Vagina (tissue), 2 donors: ENCODE measurements around the gene NPAS3. TPM values are rescaled to one million over a fixed set of nuclear protein-coding genes. Genes with fewer than 3 reads are reported as not detected.

Experiments
- DNase-seq, 2 donors: peaks; one replicate each; pipeline ENCODE4 v3.0.0-alpha.2; 2017; ENCODE audit errors: extremely low spot score in 2 of 2
- H3K27ac ChIP-seq: fragments of 200-600 bp; sonication (generic); one replicate; pipeline ENCODE4 v1.5.1; 2019
- H3K27me3 ChIP-seq: fragments of 200-600 bp; sonication (generic); one replicate; pipeline ENCODE4 v1.5.1; 2019
- H3K36me3 ChIP-seq, 2 donors: fragments of 200-600 bp; sonication (generic); one replicate each; pipeline ENCODE4 v1.5.1; 2017 to 2019
- H3K4me1 ChIP-seq: fragments of 200-600 bp; sonication (generic); one replicate; pipeline ENCODE4 v1.5.1; 2019
- H3K4me3 ChIP-seq, 2 donors: fragments of 200-600 bp; sonication (generic); 1 replicate in 1 of 2; 2 replicates in 1 of 2; pipeline ENCODE4 v1.5.1; 2016 to 2019
- H3K9me3 ChIP-seq: fragments of 200-600 bp; sonication (generic); one replicate; pipeline ENCODE4 v1.5.1; 2019
- POLR2A ChIP-seq, 2 donors: fragments of 450-650 bp; IDR thresholded peaks; one replicate each; pipeline ENCODE4 v1.6.1; 2017; ENCODE audit warnings: antibody characterized with exemption in 2 of 2, mild to moderate bottlenecking in 2 of 2, moderate library complexity in 2 of 2
- POLR2AphosphoS5 ChIP-seq, 2 donors: sonication (generic); formaldehyde crosslinking; IDR thresholded peaks; one replicate each; pipeline ENCODE4 v1.9.0; 2017; ENCODE audit warnings: antibody characterized with exemption in 2 of 2, mild to moderate bottlenecking in 2 of 2, low read depth in 1 of 2; ENCODE audit not compliant: insufficient read depth in 1 of 2
- intact Hi-C: fragments of 100-400 bp; cut with DNase I; formaldehyde crosslinking; loops from one replicate; pipeline ENCODE4 v1.15.1; 2023
- total RNA-seq: library from RNA; depleted of rRNA; stranded (reverse); fragments of >200 nt; gene quantifications from one replicate; pipeline ENCODE4 v1.2.3, GENCODE V29; 2016
- TF ChIP-seq, protein P1 (sequence below), 3 experiments: fragments of 450-650 bp in 2 of 3; fragments of 200-600 bp in 1 of 3; sonication (generic) in 1 of 3; IDR thresholded peaks; one replicate each; pipeline ENCODE4 v1.5.1; 2017 to 2019; ENCODE audit warnings: antibody characterized with exemption in 3 of 3, mild to moderate bottlenecking in 2 of 3, moderate library complexity in 2 of 3

NPAS3 gene
- total RNA-seq, 1 donor from 2014 or later = 1.2 TPM

DNA sequence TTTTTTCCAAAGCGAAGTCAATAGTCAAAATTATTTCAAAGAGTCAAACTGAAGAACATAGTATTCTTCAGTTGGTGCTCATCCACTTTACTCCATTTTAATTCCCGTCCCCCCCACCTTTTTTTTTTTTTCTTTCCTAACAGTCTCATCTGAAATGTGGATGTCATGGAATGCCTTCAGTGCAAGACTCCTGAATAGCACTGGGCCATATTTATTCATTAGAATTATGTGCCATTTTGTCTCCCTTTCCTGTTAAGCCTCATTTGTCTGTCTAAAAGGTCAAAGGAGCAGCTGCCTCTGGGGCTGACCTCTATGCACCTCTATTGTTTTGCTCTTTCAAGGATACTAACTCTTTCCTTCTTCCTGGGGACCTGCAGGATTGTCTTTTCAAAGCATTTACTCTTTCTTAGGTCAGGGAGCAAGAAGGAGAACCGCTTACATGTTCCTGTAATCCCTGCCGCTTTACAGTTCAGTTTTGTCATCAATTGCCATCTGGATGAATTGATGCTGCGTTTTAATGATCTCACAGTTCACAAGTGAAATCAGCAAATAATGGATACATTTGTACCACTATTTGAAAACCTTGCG, 310.6 kb downstream of the NPAS3 start:
- no peak overlapping the region for H3K4me3 ChIP-seq
- no peaks in the 10 kb centered on the region for H3K36me3 ChIP-seq
- no peaks in the 10 kb centered on the region for H3K4me1 ChIP-seq
- TF ChIP-seq POLR2AphosphoS5 (IDR thresholded peaks at IDR 0.05; ENCODE audit: insufficient read depth in 1 of 2, low read depth in 1 of 2) (no peak), POLR2A (IDR thresholded peaks at IDR 0.05) (no peak)
- TF ChIP-seq, protein P1, sequence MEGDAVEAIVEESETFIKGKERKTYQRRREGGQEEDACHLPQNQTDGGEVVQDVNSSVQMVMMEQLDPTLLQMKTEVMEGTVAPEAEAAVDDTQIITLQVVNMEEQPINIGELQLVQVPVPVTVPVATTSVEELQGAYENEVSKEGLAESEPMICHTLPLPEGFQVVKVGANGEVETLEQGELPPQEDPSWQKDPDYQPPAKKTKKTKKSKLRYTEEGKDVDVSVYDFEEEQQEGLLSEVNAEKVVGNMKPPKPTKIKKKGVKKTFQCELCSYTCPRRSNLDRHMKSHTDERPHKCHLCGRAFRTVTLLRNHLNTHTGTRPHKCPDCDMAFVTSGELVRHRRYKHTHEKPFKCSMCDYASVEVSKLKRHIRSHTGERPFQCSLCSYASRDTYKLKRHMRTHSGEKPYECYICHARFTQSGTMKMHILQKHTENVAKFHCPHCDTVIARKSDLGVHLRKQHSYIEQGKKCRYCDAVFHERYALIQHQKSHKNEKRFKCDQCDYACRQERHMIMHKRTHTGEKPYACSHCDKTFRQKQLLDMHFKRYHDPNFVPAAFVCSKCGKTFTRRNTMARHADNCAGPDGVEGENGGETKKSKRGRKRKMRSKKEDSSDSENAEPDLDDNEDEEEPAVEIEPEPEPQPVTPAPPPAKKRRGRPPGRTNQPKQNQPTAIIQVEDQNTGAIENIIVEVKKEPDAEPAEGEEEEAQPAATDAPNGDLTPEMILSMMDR (IDR thresholded peaks at IDR 0.05) = no peak
- H3K9me3 ChIP-seq = no peaks in the 10 kb centered on the region
- intact Hi-C loops = no loop called here
- no peak for DNase-seq
- H3K27me3 ChIP-seq = no peaks in the 10 kb centered on the region
- no peak overlapping the region for H3K27ac ChIP-seq

DNA sequence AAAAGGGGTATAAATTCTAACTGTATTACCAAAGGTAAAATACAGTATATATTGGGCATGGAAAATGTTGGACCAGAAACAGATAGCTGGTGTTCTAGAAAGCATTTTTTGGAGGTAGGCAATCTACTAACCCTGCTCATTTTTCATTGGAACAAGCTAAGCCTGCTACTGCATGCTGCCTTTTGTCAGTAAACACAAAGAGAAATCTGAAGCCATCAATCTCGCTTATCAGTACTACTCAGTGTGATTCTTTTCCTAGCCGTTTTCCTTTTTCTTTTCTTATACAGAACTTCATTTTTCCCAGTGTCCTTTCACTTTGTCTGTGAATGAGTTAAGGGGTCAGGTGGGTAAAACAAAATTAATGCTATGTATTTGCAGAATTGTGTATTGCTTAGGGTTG, 312.3 kb downstream of the NPAS3 start:
- TF ChIP-seq POLR2AphosphoS5 (IDR thresholded peaks at IDR 0.05; ENCODE audit: insufficient read depth in 1 of 2, low read depth in 1 of 2) = no peak
- TF ChIP-seq, protein P1 (IDR thresholded peaks at IDR 0.05) = no peak
- no peak for TF ChIP-seq POLR2A (IDR thresholded peaks at IDR 0.05)
- intact Hi-C loops = no loop called here
- no peaks in the 10 kb centered on the region for H3K36me3 ChIP-seq
- no peak for DNase-seq
- H3K27ac ChIP-seq = no peak overlapping the region
- H3K4me3 ChIP-seq = no peak overlapping the region
- no peaks in the 10 kb centered on the region for H3K4me1 ChIP-seq
- H3K9me3 ChIP-seq = no peaks in the 10 kb centered on the region
- H3K27me3 ChIP-seq = no peaks in the 10 kb centered on the region

DNA sequence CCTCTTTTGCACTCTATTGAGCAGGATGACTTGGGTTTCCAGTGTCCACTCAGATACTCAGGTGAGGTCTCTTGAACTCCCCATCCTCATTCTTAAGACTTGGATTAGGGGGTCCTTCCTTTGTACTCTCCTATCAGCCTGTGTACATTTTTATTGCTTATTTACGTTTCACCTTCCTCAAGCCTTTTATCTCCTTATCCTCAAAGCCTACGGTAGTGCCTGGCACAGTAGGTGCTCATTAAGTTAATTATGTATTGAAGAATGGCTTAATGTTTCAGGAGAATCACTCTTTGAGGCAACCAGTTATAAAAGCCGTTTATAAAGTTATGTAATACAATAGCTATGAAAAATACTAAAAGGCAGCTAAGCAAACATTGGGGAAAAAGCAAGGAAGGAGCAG, 315.7 kb downstream of the NPAS3 start:
- H3K27me3 ChIP-seq = no peaks in the 10 kb centered on the region
- no peak overlapping the region for H3K27ac ChIP-seq
- no peak for DNase-seq
- H3K9me3 ChIP-seq = no peaks in the 10 kb centered on the region
- H3K36me3 ChIP-seq = no peaks in the 10 kb centered on the region
- TF ChIP-seq POLR2AphosphoS5 (IDR thresholded peaks at IDR 0.05; ENCODE audit: insufficient read depth in 1 of 2, low read depth in 1 of 2) = no peak
- TF ChIP-seq, protein P1 (IDR thresholded peaks at IDR 0.05) = no peak
- TF ChIP-seq POLR2A (IDR thresholded peaks at IDR 0.05) = no peak
- intact Hi-C loops = no loop called here
- H3K4me1 ChIP-seq = no peaks in the 10 kb centered on the region
- no peak overlapping the region for H3K4me3 ChIP-seq

GRCh38 chr14:33254861-33255395, 316.2 kb downstream of the NPAS3 start:
- H3K27me3 ChIP-seq = no peaks in the 10 kb centered on the region
- no peaks in the 10 kb centered on the region for H3K9me3 ChIP-seq
- intact Hi-C loops = no loop called here
- TF ChIP-seq POLR2AphosphoS5 (IDR thresholded peaks at IDR 0.05; ENCODE audit: insufficient read depth in 1 of 2, low read depth in 1 of 2) (no peak), POLR2A (IDR thresholded peaks at IDR 0.05) (no peak)
- TF ChIP-seq, protein P1 (IDR thresholded peaks at IDR 0.05) = no peak
- DNase-seq = no peak
- no peak overlapping the region for H3K27ac ChIP-seq
- no peak overlapping the region for H3K4me3 ChIP-seq
- no peaks in the 10 kb centered on the region for H3K36me3 ChIP-seq
- no peaks in the 10 kb centered on the region for H3K4me1 ChIP-seq

GRCh38 chr14:33257796-33258195, 319.1 kb downstream of the NPAS3 start:
- intact Hi-C loops = no loop called here

More at GRCh38 chr14:33257796-33258195, 319.1 kb downstream of the NPAS3 start:
- no peak for DNase-seq
- TF ChIP-seq POLR2A (IDR thresholded peaks at IDR 0.05) = no peak
- TF ChIP-seq, protein P1 (IDR thresholded peaks at IDR 0.05) = no peak
- TF ChIP-seq POLR2AphosphoS5 (IDR thresholded peaks at IDR 0.05; ENCODE audit: insufficient read depth in 1 of 2, low read depth in 1 of 2) = no peak
- no peaks in the 10 kb centered on the region for H3K4me1 ChIP-seq
- H3K36me3 ChIP-seq = no peaks in the 10 kb centered on the region
- H3K27me3 ChIP-seq = no peaks in the 10 kb centered on the region
- no peak overlapping the region for H3K4me3 ChIP-seq
- no peak overlapping the region for H3K27ac ChIP-seq
- no peaks in the 10 kb centered on the region for H3K9me3 ChIP-seq
